A549 (cell line): ENCODE results near the gene TRIM29. TPM values are rescaled to one million over a fixed set of nuclear protein-coding genes. Genes with fewer than 3 reads are reported as not detected.
A peak's percentile ranks its signal among the peaks of the same experiment; 100 is the strongest.

Experiments
- ATAC-seq, 2 experiments: fragments of 200-7000 bp in 1 of 2; fragments of >200 bp in 1 of 2; cut with Nextera tagmentation in 1 of 2; cut with Tn5 transposase in 1 of 2; 3 replicates each; pipeline versions ENCODE4 v1.8.0 to v1.9.1; 2018 to 2020; ENCODE audit warnings: mild to moderate bottlenecking in 1 of 2, moderate library complexity in 1 of 2
- CTCF ChIA-PET: fragments of 300-600 bp; sonication (Branson Sonifier 250); formaldehyde crosslinking; extraction: SDS; loops from one replicate; lab custom pipeline; 2021; ENCODE audit warnings: antibody characterized with exemption, inconsistent platforms; lab: Yijun Ruan, JAX
- POLR2A ChIA-PET: fragments of 350-600 bp; formaldehyde crosslinking; extraction: SDS; loops from one replicate; lab custom pipeline; 2021; ENCODE audit warnings: antibody characterized with exemption, inconsistent platforms; lab: Yijun Ruan, JAX
- DNase-seq, 2 experiments: peaks; one replicate each; pipeline versions ENCODE4 v3.0.0 to v3.0.0-alpha.2; 2011 to 2016; ENCODE audit warnings: low read depth in 1 of 2, low spot score in 1 of 2
- FAIRE-seq: peaks from 2 replicates; lab custom pipeline; 2011; peaks lifted over from hg19 to GRCh38; lab: Jason Lieb, UNC
- H3K27ac ChIP-seq, 2 experiments: fragments of >200 bp; sonication (Bioruptor Twin); formaldehyde crosslinking; 3 replicates each; pipeline ENCODE4 v1.5.1; 2016 to 2017
- H3K4me1 ChIP-seq: fragments of >200 bp; sonication (Bioruptor Twin); formaldehyde crosslinking; 3 replicates; pipeline ENCODE4 v1.6.1; 2016
- H3K4me2 ChIP-seq: fragments of >200 bp; sonication (Bioruptor Twin); formaldehyde crosslinking; 3 replicates; pipeline ENCODE4 v1.6.1; 2016
- H3K4me3 ChIP-seq: fragments of >200 bp; sonication (Bioruptor Twin); formaldehyde crosslinking; 3 replicates; pipeline ENCODE4 v1.5.1; 2016
- H3K9me3 ChIP-seq: fragments of >200 bp; sonication (Bioruptor Twin); formaldehyde crosslinking; 3 replicates; pipeline ENCODE4 v1.6.1; 2016
- BCL3 ChIP-seq: fragments of >200 bp; sonication (Bioruptor Twin); formaldehyde crosslinking; IDR thresholded peaks from 3 replicates; pipeline ENCODE4 v1.6.1; 2016
- CBX2 ChIP-seq: fragments of 200-600 bp; sonication (generic); IDR thresholded peaks from 2 replicates; pipeline ENCODE4 v1.6.1; 2016; ENCODE audit warnings: low read depth, mild to moderate bottlenecking, borderline replicate concordance
- CBX8 ChIP-seq: fragments of 200-600 bp; sonication (generic); IDR thresholded peaks from 2 replicates; pipeline ENCODE4 v1.6.1; 2016
- E2F6 ChIP-seq: IDR thresholded peaks from 2 replicates; pipeline ENCODE4 v1.6.1; 2012; ENCODE audit warnings: low read depth, borderline replicate concordance
- EHF ChIP-seq: fragments of 250-450 bp; sonication (Bioruptor Pico); IDR thresholded peaks from 2 replicates; pipeline ENCODE4 v1.5.0; 2020; ENCODE audit warnings: mild to moderate bottlenecking
- HEYL ChIP-seq: fragments of 250-450 bp; sonication (Bioruptor Pico); IDR thresholded peaks from 2 replicates; pipeline ENCODE4 v1.8.0; 2021; ENCODE audit warnings: mild to moderate bottlenecking, moderate library complexity
- HMGXB4 ChIP-seq: fragments of 250-450 bp; sonication (Bioruptor Pico); IDR thresholded peaks from 2 replicates; pipeline ENCODE4 v1.5.0; 2021; ENCODE audit warnings: mild to moderate bottlenecking, moderate library complexity, borderline replicate concordance
- JUN ChIP-seq, 2 experiments: fragments of >200 bp; sonication (Bioruptor Twin); formaldehyde crosslinking; IDR thresholded peaks; 2 replicates in 1 of 2; 3 replicates in 1 of 2; pipeline ENCODE4 v1.6.1; 2016 to 2017
- JUNB ChIP-seq: fragments of >200 bp; sonication (Bioruptor Twin); formaldehyde crosslinking; IDR thresholded peaks from 2 replicates; pipeline ENCODE4 v1.6.1; 2016
- KDM5A ChIP-seq: fragments of 200-600 bp; sonication (generic); IDR thresholded peaks from 2 replicates; pipeline ENCODE4 v1.6.1; 2016; ENCODE audit warnings: antibody characterized with exemption, mild to moderate bottlenecking
- MAFK ChIP-seq: fragments of 450-650 bp; IDR thresholded peaks from 2 replicates; pipeline ENCODE4 v1.6.1; 2014; ENCODE audit not compliant: partially characterized antibody
- MAZ ChIP-seq: fragments of 150-350 bp; IDR thresholded peaks from 2 replicates; pipeline ENCODE4 v1.6.1; 2014; ENCODE audit warnings: antibody characterized with exemption, low read depth, low read length, borderline replicate concordance
- NFE2L2 ChIP-seq: fragments of 150-350 bp; conservative IDR thresholded peaks from 2 replicates; pipeline ENCODE4 v1.6.1; 2014; ENCODE audit warnings: low read length
- NPAS2 ChIP-seq: fragments of 250-450 bp; sonication (Bioruptor Pico); IDR thresholded peaks from 2 replicates; pipeline ENCODE4 v1.8.0; 2022; ENCODE audit warnings: mild to moderate bottlenecking, moderate library complexity, borderline replicate concordance
- RARB ChIP-seq: fragments of 250-450 bp; sonication (Bioruptor Pico); IDR thresholded peaks from 2 replicates; pipeline ENCODE4 v1.8.0; 2021; ENCODE audit warnings: mild to moderate bottlenecking, moderate library complexity
- USF2 ChIP-seq: fragments of 450-650 bp; IDR thresholded peaks from 2 replicates; pipeline ENCODE4 v1.6.1; 2014; ENCODE audit warnings: antibody characterized with exemption
- ZFP36 ChIP-seq: fragments of 450-650 bp; IDR thresholded peaks from 2 replicates; pipeline ENCODE4 v1.6.1; 2014; ENCODE audit warnings: borderline replicate concordance; ENCODE audit not compliant: partially characterized antibody
- WGBS: methylation state at CpG from one replicate; pipeline ENCODE4 v1.1.6; 2017; ENCODE audit errors: missing lambda C conversion rate; 5-methylcytosine and 5-hydroxymethylcytosine counted together
- polyA minus RNA-seq: library from RNA; depleted of rRNA, polyadenylated mRNA; stranded (reverse); fragments of >200 nt; gene quantifications from 2 replicates; pipeline ENCODE4 v1.2.3, GENCODE V29; 2011; rRNA and poly(A)+ RNA removed
- polyA plus RNA-seq, 4 experiments: library from polyadenylated mRNA; depleted of rRNA in 3 of 4; stranded (reverse); fragments of >200 nt; fragmentation: RNase III in 1 of 4; extraction: RNeasy Plus Mini Kit Qiagen cat#74134 plus additional on column Dnase treatment in 1 of 4; gene quantifications; 2 replicates in 3 of 4; 3 replicates in 1 of 4; pipeline ENCODE4 v1.2.3, GENCODE V29; 2011 to 2017

TRIM29 gene
- polyA plus RNA-seq (2011; rRNA removed) (2.7 and 3.8 TPM in 2 replicates), polyA plus RNA-seq (2017; fragmentation: RNase III; extraction: RNeasy Plus Mini Kit Qiagen cat#74134 plus additional on column Dnase treatment) (2.5 to 3.6 TPM (median 3.1 TPM) in 3 replicates), polyA minus RNA-seq (2.3 and 3.9 TPM in 2 replicates)
- 2.3 and 2.6 TPM in 2 replicates for polyA plus RNA-seq (2012; cell fraction: cytosol; rRNA removed)
- polyA plus RNA-seq (2012; cell fraction: nucleus; rRNA removed): 3.2 and 4.5 TPM in 2 replicates

GRCh38 chr11:120137611-120138521 is at the start of gene TRIM29:
TSS of gene TRIM29 (minus strand) at chr11:120138113. CDS start at chr11:120138031, 82 bp downstream.
- no peaks in the 10 kb centered on the region for H3K4me1 ChIP-seq
- CTCF ChIA-PET: no interaction called here
- no peak within 1 kb of the TSS for H3K4me2 ChIP-seq
- H3K27ac ChIP-seq: no peak within 1 kb of the TSS
- no peak within 1 kb of the TSS for H3K4me3 ChIP-seq
- peak; percentile 72 to 77; a peak in 5 of 6 replicates for ATAC-seq
- TF ChIP-seq RARB (CRISPR knock-in tag): no peak
- no peak for TF ChIP-seq USF2
- TF ChIP-seq NFE2L2: no peak
- no peak for TF ChIP-seq KDM5A
- TF ChIP-seq HEYL (CRISPR knock-in tag): no peak
- TF ChIP-seq JUNB: no peak
- TF ChIP-seq BCL3: no peak
- no peak for TF ChIP-seq CBX8
- TF ChIP-seq MAFK: no peak
- TF ChIP-seq JUN (IDR thresholded peaks at IDR 0.05): no peak
- TF ChIP-seq E2F6: no peak
- no peak for TF ChIP-seq EHF (CRISPR knock-in tag)
- no peak for TF ChIP-seq ZFP36
- TF ChIP-seq, all 56 proteins: peak for 0
- H3K9me3 ChIP-seq: no peaks in the 10 kb centered on the region
- POLR2A ChIA-PET: no interaction called here
- WGBS: 90% methylated on average over 13 of the region's 41 CpGs
- DNase-seq (no peak), FAIRE-seq (no peak)

GRCh38 chr11:120186774-120187591 is 49.1 kb upstream of the TRIM29 start:
- H3K27ac ChIP-seq: no peak overlapping the region
- DNase-seq: no peak
- no peaks in the 10 kb centered on the region for H3K9me3 ChIP-seq
- H3K4me2 ChIP-seq: no peak overlapping the region
- ChIA-PET POLR2A (no interaction called here), CTCF (interaction anchor here (1.2 kb wide), 1 partner anchor 113 kb away, joined by 3 read pairs; no protein-coding TSS in a partner anchor)
- FAIRE-seq: no peak
- no peaks in the 10 kb centered on the region for H3K4me1 ChIP-seq
- H3K4me3 ChIP-seq: no peak overlapping the region
- ATAC-seq: no peak
- WGBS: 61% methylated on average over 17 of the region's 17 CpGs
- TF ChIP-seq USF2 (no peak), HMGXB4 (no peak), NPAS2 (CRISPR knock-in tag) (no peak), MAZ (no peak), CBX2 (no peak)
- TF ChIP-seq, all 56 proteins: peak for 0
